ENCODE results near the gene ANGPTL8. TPM values are rescaled to one million over a fixed set of nuclear protein-coding genes. Genes with fewer than 3 reads are reported as not detected.
A peak's percentile ranks its signal among the peaks of the same experiment; 100 is the strongest.

ANGPTL8 gene
- total and polyA plus RNA-seq, 4 donors = 32.4 to 107 (median 67.6) TPM

- Histone ChIP-seq H3K9me3 (ENCODE audit: control insufficient read depth in 4 of 4, low read length in 3 of 4) (no peaks in the 10 kb centered on the region), H3K27ac (ENCODE audit: low read depth in 1 of 2, low read length in 2 of 2) (peak overlapping the region; percentile 90 to 97), H3K4me1 (ENCODE audit: control insufficient read depth in 4 of 4, insufficient read depth in 4 of 4, low read length in 3 of 4) (peaks cover 8 to 49% (median 37%) of the 10 kb centered on the region in 4 donors), H3K36me3 (ENCODE audit: control insufficient read depth in 4 of 4, insufficient read depth in 3 of 4, low read depth in 1 of 4, low read length in 3 of 4) (peaks cover 3 to 18% (median 4%) of the 10 kb centered on the region in 4 donors), H3K27me3 (ENCODE audit: control insufficient read depth in 4 of 4, insufficient read depth in 4 of 4, low read length in 3 of 4) (no peaks in the 10 kb centered on the region), H3K9ac (ENCODE audit: low read depth in 1 of 2, low read length in 2 of 2) (peak overlapping the region; percentile 33 to 57), H3K4me3 (ENCODE audit: low read depth in 1 of 3, low read length in 3 of 3) (no peak overlapping the region)
- TF ChIP-seq FOXA1 (IDR thresholded peaks at IDR 0.05) = no peak
- TF ChIP-seq FOXA2 (IDR thresholded peaks at IDR 0.05) = peak; percentile 46
- TF ChIP-seq GABPA (IDR thresholded peaks at IDR 0.05 in 1 of 2, conservative IDR thresholded peaks at IDR 0.05 in 1 of 2) = peak in 1 of 2 donors; percentile 41
- peak; percentile 95 to 98 for TF ChIP-seq RXRA (IDR thresholded peaks at IDR 0.05)
- TF ChIP-seq CTCF (IDR thresholded peaks at IDR 0.05; ENCODE audit: low read depth, low read length, missing input control) = no peak
- TF ChIP-seq RAD21 (IDR thresholded peaks at IDR 0.05) = peak; percentile 3 to 24
- TF ChIP-seq ATF3 (IDR thresholded peaks at IDR 0.05) = no peak
- peak; percentile 83 for TF ChIP-seq YY1 (IDR thresholded peaks at IDR 0.05)
- TF ChIP-seq SP1 (IDR thresholded peaks at IDR 0.05) = peak; percentile 80
- TF ChIP-seq HNF4A (conservative IDR thresholded peaks at IDR 0.05) = peak; percentile 31 to 85
- peak; percentile 46 for TF ChIP-seq REST (IDR thresholded peaks at IDR 0.05)
- TF ChIP-seq MAX (IDR thresholded peaks at IDR 0.05) = peak; percentile 82
- TF ChIP-seq ZBTB33 (IDR thresholded peaks at IDR 0.05) = peak; percentile 80
- peak in 1 of 2 donors; percentile 61 for TF ChIP-seq EGR1 (IDR thresholded peaks at IDR 0.05; ENCODE audit: low read depth in 2 of 2)
- no peak for TF ChIP-seq TAF1 (conservative IDR thresholded peaks at IDR 0.05)
- TF ChIP-seq HNF4G (IDR thresholded peaks at IDR 0.05) = peak; percentile 9
- peak in 1 of 2 donors; percentile 51 for TF ChIP-seq JUND (IDR thresholded peaks at IDR 0.05)
- no peak for TF ChIP-seq NR2F2 (IDR thresholded peaks at IDR 0.05)
- 42% methylated on average over 31 of the region's 31 CpGs for WGBS
- DNase-seq (ENCODE audit: low spot score) = peak; percentile 72
Observed at GRCh38 chr19:11236324-11237301, 2.8 kb upstream of the ANGPTL8 start.
